A673 (cell line): ENCODE data around the gene ABRACL. TPM values are rescaled to one million over a fixed set of nuclear protein-coding genes. Genes with fewer than 3 reads are reported as not detected.
"Not testable (repeated sequence)": the region's sequence is repeated elsewhere in the genome, so short reads cannot be mapped to it uniquely, and the experiment has no call there.

Experiments used
- BruUV-seq: library from RNA; stranded (reverse); fragments of 400-500 nt; replicated peaks from 2 replicates; lab custom pipeline; 2021; lab: Mats Ljungman, UMichigan
- CTCF ChIA-PET: fragments of 300-600 bp; sonication (Branson Sonifier 250); formaldehyde crosslinking; loops from one replicate; lab custom pipeline; 2022; ENCODE audit warnings: antibody characterized with exemption; lab: Charles Lee
- POLR2A ChIA-PET: fragments of 300-600 bp; sonication (Branson Sonifier 250); formaldehyde crosslinking; loops from one replicate; lab custom pipeline; 2022; ENCODE audit warnings: antibody characterized with exemption; ENCODE audit not compliant: low non-redundant PET; lab: Charles Lee
- DNase-seq: peaks from one replicate; pipeline ENCODE4 v3.0.0-alpha.2; 2015; ENCODE audit warnings: low spot score
- H3K27ac ChIP-seq: fragments of 200-600 bp; sonication (generic); 2 replicates; pipeline ENCODE4 v1.5.1; 2016; ENCODE audit warnings: mixed run types, low read depth, mild to moderate bottlenecking, mixed read lengths, antibody characterized with exemption, low read length; ENCODE audit not compliant: poor library complexity, severe bottlenecking
- H3K27me3 ChIP-seq: fragments of 200-600 bp; sonication (generic); replicated peaks from 2 replicates; pipeline ENCODE4 v1.6.1; 2017; ENCODE audit warnings: mixed run types, low read depth, mild to moderate bottlenecking, mixed read lengths, antibody characterized with exemption, low read length; ENCODE audit not compliant: insufficient read depth, poor library complexity
- H3K36me3 ChIP-seq: fragments of 200-600 bp; sonication (generic); 2 replicates; pipeline ENCODE4 v1.6.1; 2016; ENCODE audit warnings: mixed run types, mild to moderate bottlenecking, mixed read lengths, antibody characterized with exemption, low read length; ENCODE audit not compliant: insufficient read depth, poor library complexity, severe bottlenecking
- H3K4me1 ChIP-seq: fragments of 200-600 bp; sonication (generic); 2 replicates; pipeline ENCODE4 v1.6.1; 2017; ENCODE audit warnings: mixed run types, mild to moderate bottlenecking, mixed read lengths, antibody characterized with exemption, low read length; ENCODE audit not compliant: insufficient read depth, poor library complexity, severe bottlenecking
- H3K4me3 ChIP-seq: fragments of 200-600 bp; sonication (generic); 2 replicates; pipeline ENCODE4 v1.5.1; 2016; ENCODE audit warnings: low read depth, mixed run types, mild to moderate bottlenecking, mixed read lengths, low read length; ENCODE audit not compliant: poor library complexity, severe bottlenecking
- H3K9me3 ChIP-seq: fragments of 200-600 bp; sonication (generic); 2 replicates; pipeline ENCODE4 v1.6.1; 2016; ENCODE audit warnings: mixed run types, low read depth, mild to moderate bottlenecking, mixed read lengths, antibody characterized with exemption, low read length; ENCODE audit not compliant: poor library complexity, severe bottlenecking
- EZH2 ChIP-seq: fragments of 200-600 bp; sonication (generic); IDR thresholded peaks from 2 replicates; pipeline ENCODE4 v1.6.1; 2017; ENCODE audit warnings: borderline replicate concordance, low read depth, mild to moderate bottlenecking, mixed read lengths, antibody characterized with exemption, low read length; ENCODE audit not compliant: poor library complexity, severe bottlenecking
- intact Hi-C: fragments of 100-400 bp; cut with micrococcal nuclease; formaldehyde crosslinking; loops from one replicate; pipeline ENCODE4 v1.10.0; 2022; ENCODE audit not compliant: unreplicated experiment
- total RNA-seq: library from RNA; stranded (reverse); gene quantifications from 2 replicates; pipeline ENCODE4 v1.2.3, GENCODE V29; 2021
- TF ChIP-seq, protein P1 (sequence below): fragments of 300-800, 200-600 bp; sonication (generic); conservative IDR thresholded peaks from 2 replicates; pipeline ENCODE4 v1.5.1; 2017; ENCODE audit warnings: low read depth, mild to moderate bottlenecking, antibody characterized with exemption, low read length, moderate library complexity, mixed read lengths

The ABRACL gene
- total RNA-seq, 1 experiment from 2014 or later: 98.5 TPM

DNA sequence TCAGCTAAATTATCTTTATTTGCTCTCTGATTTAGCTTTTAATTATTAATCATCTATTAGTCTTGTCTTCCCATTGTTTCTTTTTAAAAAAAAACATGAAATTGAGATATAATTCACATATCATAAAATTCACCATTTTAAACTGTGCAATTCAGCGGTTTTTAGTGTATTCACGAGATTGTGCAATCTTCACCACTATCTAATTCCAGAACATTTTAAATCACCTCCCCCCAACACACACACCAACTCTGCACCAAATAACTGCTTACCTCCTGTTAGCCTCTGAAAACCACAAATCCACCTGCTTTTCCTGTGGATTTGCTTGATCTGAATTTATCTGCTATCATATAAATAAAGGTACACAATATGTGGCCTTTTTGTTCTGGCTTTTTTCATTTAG, 8.8 kb upstream of the ABRACL start:
- ChIA-PET POLR2A (no interaction called here), CTCF (no interaction called here)
- H3K9me3 ChIP-seq: no peaks in the 10 kb centered on the region
- no peak overlapping the region for H3K4me3 ChIP-seq
- BruUV-seq: no TSS peak
- intact Hi-C loops: no loop called here
- no peaks in the 10 kb centered on the region for H3K4me1 ChIP-seq
- no peaks in the 10 kb centered on the region for H3K27me3 ChIP-seq
- no peak overlapping the region for H3K27ac ChIP-seq
- H3K36me3 ChIP-seq: no peaks in the 10 kb centered on the region
- DNase-seq: no peak
- TF ChIP-seq EZH2: no peak
- TF ChIP-seq, protein P1, sequence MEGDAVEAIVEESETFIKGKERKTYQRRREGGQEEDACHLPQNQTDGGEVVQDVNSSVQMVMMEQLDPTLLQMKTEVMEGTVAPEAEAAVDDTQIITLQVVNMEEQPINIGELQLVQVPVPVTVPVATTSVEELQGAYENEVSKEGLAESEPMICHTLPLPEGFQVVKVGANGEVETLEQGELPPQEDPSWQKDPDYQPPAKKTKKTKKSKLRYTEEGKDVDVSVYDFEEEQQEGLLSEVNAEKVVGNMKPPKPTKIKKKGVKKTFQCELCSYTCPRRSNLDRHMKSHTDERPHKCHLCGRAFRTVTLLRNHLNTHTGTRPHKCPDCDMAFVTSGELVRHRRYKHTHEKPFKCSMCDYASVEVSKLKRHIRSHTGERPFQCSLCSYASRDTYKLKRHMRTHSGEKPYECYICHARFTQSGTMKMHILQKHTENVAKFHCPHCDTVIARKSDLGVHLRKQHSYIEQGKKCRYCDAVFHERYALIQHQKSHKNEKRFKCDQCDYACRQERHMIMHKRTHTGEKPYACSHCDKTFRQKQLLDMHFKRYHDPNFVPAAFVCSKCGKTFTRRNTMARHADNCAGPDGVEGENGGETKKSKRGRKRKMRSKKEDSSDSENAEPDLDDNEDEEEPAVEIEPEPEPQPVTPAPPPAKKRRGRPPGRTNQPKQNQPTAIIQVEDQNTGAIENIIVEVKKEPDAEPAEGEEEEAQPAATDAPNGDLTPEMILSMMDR: no peak

DNA sequence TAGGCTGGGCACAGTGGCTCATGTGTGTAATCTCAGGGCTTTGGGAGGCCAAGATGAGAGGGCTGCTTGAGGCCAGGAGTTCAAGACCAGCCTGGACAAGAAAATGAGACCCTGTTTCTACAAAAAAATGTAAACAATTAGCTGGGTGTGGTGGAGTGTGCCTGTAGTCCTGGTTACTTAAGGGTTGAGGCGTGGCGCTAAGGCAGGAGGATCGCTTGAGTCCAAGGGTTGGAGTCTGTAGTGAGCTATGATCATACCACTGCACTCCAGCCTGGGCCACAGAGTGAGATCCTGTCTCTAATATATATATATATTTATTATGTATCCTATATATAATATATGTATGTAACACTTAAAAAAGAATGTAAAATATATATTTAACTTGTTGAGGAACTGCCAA, 7.9 kb upstream of the ABRACL start:
- ChIA-PET POLR2A (no interaction called here), CTCF (no interaction called here)
- TF ChIP-seq EZH2: no peak
- TF ChIP-seq, protein P1: no peak
- no peak for DNase-seq
- Histone ChIP-seq H3K36me3 (no peaks in the 10 kb centered on the region), H3K9me3 (no peaks in the 10 kb centered on the region), H3K4me1 (no peaks in the 10 kb centered on the region), H3K27me3 (no peaks in the 10 kb centered on the region), H3K27ac (no peak overlapping the region), H3K4me3 (no peak overlapping the region)
- BruUV-seq: no TSS peak
- intact Hi-C loops: no loop called here

DNA sequence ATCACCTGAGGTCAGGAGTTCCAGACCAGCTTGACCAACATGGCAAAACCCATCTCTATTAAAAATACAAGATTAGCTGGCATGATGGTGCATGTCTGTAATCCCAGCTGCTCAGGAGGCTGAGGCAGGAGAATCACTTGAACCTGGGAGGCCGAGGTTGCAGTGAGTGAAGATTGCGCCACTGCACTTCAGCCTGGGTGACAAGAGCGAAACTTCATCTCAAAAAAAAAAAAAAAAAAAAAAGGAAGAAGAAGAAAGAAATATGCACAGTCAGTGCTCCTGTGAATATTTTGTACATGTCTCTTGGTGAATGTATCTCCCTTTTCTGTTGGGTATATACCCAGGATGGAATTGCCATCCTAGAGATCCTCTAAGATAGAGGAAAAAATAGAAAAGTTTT, 3.1 kb upstream of the ABRACL start:
- H3K27ac ChIP-seq, BruUV-seq, H3K36me3 ChIP-seq, H3K4me3 ChIP-seq, DNase-seq, POLR2A ChIA-PET, CTCF ChIA-PET, H3K9me3 ChIP-seq, H3K27me3 ChIP-seq, intact Hi-C loops: not testable (repeated sequence)
- peaks cover 12% of the 10 kb centered on the region for H3K4me1 ChIP-seq

DNA sequence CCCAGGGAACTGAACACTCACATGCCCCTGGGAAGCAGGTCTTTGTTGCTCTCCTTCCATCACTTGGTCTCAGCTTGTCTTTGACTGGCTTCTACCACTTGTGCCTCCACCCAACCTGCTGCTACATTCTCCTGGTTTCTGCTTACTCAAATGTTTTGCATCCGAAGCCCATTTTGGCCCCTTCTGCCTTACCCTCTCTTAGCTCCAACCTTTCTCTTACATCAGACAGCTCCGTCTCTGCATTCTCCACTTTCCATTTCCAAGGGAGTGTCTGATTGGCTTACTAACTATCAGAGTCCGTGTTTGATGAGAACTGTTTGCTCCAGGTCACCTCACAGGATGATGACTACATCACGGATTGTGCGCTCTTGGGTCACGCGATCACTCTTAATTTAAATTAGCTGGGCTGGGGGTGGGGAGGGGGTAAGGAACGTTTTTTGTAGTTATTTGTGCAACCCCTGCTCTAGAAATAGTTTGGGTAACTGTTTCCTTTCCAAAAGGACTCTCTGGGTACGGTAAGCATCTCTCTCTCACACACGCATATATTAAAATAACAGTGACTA, 844 bp upstream of the ABRACL start:
- H3K27me3 ChIP-seq: no peaks in the 10 kb centered on the region
- H3K4me3 ChIP-seq: peak overlapping the region; percentile 77
- peaks cover 19% of the 10 kb centered on the region for H3K4me1 ChIP-seq
- no peak for TF ChIP-seq EZH2
- TF ChIP-seq, protein P1: no peak
- ChIA-PET CTCF (no interaction called here), POLR2A (no interaction called here)
- DNase-seq: peak; percentile 13
- BruUV-seq: no TSS peak
- intact Hi-C loops: no loop called here
- no peaks in the 10 kb centered on the region for H3K9me3 ChIP-seq
- H3K36me3 ChIP-seq: no peaks in the 10 kb centered on the region
- peak overlapping the region; percentile 81 for H3K27ac ChIP-seq
